ENCODE data around the gene FOXI1. TPM values are rescaled to one million over a fixed set of nuclear protein-coding genes. Genes with fewer than 3 reads are reported as not detected.

Gene FOXI1
- total and polyA plus RNA-seq, 8 donors: 0.09 to 1.8 (median 0.38) TPM; not detected in 3

DNA sequence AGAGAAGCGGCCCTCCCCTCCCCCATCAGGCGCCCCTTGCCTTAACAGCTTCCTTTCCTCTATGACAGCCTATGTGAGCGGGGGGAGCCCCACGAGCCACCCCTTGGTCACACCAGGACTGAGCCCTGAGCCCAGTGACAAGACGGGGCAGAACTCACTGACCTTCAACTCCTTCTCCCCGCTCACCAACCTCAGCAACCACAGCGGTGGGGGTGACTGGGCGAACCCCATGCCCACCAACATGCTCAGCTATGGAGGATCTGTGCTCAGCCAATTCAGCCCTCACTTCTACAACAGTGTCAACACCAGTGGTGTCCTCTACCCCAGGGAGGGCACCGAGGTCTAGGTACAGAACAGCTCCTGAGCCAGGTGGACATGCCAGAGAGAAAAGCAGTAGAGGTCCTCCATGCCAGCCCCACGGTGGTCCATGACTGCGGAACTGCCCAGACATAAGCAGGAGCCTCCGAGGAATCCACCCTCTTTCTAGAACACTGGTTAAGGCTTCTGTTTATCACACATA is 2.6 kb downstream of the FOXI1 start:
- H3K4me1 ChIP-seq: no peaks in the 10 kb centered on the region
- ATAC-seq (no peak), FAIRE-seq (no peak), DNase-seq (no peak)
- no peaks in the 10 kb centered on the region for H3K36me3 ChIP-seq
- 70 to 74% methylated on average over 12 of the region's 12 CpGs for WGBS, 2 donors
- no peak overlapping the region for H3K27ac ChIP-seq
- no peaks in the 10 kb centered on the region for H3K27me3 ChIP-seq
- no peaks in the 10 kb centered on the region for H3K9me3 ChIP-seq
- TF ChIP-seq, protein P1, sequence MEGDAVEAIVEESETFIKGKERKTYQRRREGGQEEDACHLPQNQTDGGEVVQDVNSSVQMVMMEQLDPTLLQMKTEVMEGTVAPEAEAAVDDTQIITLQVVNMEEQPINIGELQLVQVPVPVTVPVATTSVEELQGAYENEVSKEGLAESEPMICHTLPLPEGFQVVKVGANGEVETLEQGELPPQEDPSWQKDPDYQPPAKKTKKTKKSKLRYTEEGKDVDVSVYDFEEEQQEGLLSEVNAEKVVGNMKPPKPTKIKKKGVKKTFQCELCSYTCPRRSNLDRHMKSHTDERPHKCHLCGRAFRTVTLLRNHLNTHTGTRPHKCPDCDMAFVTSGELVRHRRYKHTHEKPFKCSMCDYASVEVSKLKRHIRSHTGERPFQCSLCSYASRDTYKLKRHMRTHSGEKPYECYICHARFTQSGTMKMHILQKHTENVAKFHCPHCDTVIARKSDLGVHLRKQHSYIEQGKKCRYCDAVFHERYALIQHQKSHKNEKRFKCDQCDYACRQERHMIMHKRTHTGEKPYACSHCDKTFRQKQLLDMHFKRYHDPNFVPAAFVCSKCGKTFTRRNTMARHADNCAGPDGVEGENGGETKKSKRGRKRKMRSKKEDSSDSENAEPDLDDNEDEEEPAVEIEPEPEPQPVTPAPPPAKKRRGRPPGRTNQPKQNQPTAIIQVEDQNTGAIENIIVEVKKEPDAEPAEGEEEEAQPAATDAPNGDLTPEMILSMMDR (IDR thresholded peaks at IDR 0.05): no peak
- intact Hi-C loops (cut with DNase I): no loop called here
- no peak overlapping the region for H3K4me3 ChIP-seq

GRCh38 chr5:170109059-170110031 is 3.6 kb downstream of the FOXI1 start:
- Histone ChIP-seq H3K4me1 (no peaks in the 10 kb centered on the region), H3K4me3 (no peak overlapping the region), H3K36me3 (no peaks in the 10 kb centered on the region), H3K27me3 (no peaks in the 10 kb centered on the region), H3K27ac (no peak overlapping the region), H3K9me3 (no peaks in the 10 kb centered on the region)
- TF ChIP-seq, protein P1 (IDR thresholded peaks at IDR 0.05): no peak
- FAIRE-seq: no peak
- ATAC-seq: no peak
- intact Hi-C loops (cut with DNase I): no loop called here
- DNase-seq: no peak
- WGBS, 2 donors: 60 to 64% methylated on average over 7 of the region's 7 CpGs

GRCh38 chr5:170110403-170111087 is 4.8 kb downstream of the FOXI1 start:
- DNase-seq (no peak), ATAC-seq (no peak), FAIRE-seq (no peak)
- WGBS, 2 donors: 58 to 67% methylated on average over 3 of the region's 3 CpGs
- Histone ChIP-seq H3K27ac (no peak overlapping the region), H3K9me3 (no peaks in the 10 kb centered on the region), H3K4me3 (no peak overlapping the region), H3K4me1 (no peaks in the 10 kb centered on the region), H3K36me3 (no peaks in the 10 kb centered on the region), H3K27me3 (no peaks in the 10 kb centered on the region)
- intact Hi-C loops (cut with DNase I): no loop called here
- TF ChIP-seq, protein P1 (IDR thresholded peaks at IDR 0.05): no peak

DNA sequence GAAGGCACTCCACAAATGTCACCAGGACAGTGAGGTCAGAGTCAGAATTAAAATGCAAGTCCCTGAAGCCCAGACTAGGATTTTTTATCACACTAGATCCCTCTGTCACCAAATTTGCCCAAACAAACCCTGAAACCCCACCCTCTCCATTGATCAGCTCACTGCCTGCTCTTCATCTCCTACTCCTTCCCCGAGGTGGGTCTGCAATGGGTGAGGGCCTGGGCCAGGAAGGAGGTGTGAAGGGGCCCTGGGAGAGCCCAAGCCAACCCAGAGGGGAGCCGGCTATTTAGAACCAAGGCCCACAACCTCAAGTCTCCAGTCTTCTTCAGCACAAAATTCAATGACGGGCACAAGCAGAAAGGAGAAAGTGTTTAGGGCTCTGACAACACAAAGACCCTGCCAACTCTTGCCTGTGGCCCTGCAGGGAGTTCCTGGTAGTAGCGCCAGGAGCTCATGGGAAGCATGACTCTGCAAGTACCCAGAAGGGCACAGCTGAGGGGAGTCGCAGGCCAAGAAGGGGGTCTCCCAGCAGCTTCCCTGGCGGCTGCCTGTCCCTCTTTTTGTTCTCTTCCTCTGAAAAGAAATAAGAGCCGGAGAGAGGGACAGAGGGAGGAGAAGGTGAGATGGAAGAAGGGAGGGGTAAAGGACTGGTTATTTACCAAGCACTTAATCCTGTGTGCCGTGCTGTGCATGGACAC is 5.5 kb downstream of the FOXI1 start:
- ATAC-seq (no peak), FAIRE-seq (no peak), DNase-seq (no peak)
- 38 to 52% methylated on average over 7 to 8 of the region's 8 CpGs for WGBS, 2 donors
- Histone ChIP-seq H3K36me3 (no peaks in the 10 kb centered on the region), H3K4me1 (no peaks in the 10 kb centered on the region), H3K27me3 (no peaks in the 10 kb centered on the region), H3K27ac (no peak overlapping the region), H3K4me3 (no peak overlapping the region), H3K9me3 (no peaks in the 10 kb centered on the region)
- TF ChIP-seq, protein P1 (IDR thresholded peaks at IDR 0.05): no peak
- intact Hi-C loops (cut with DNase I): no loop called here
